GOT3 (cell line): ENCODE measurements around the gene CISD2.
"Not testable (repeated sequence)": the region's sequence is repeated elsewhere in the genome, so short reads cannot be mapped to it uniquely, and the experiment has no call there.

Experiments
- DNase-seq: peaks from one replicate; lab custom pipeline; 2025; ENCODE audit warnings: mixed read lengths; lab: John Stamatoyannopoulos, UW

The CISD2 gene

GRCh38 chr4:102849579-102850104 is 19.1 kb upstream of the CISD2 start:
- no peak for DNase-seq

DNA sequence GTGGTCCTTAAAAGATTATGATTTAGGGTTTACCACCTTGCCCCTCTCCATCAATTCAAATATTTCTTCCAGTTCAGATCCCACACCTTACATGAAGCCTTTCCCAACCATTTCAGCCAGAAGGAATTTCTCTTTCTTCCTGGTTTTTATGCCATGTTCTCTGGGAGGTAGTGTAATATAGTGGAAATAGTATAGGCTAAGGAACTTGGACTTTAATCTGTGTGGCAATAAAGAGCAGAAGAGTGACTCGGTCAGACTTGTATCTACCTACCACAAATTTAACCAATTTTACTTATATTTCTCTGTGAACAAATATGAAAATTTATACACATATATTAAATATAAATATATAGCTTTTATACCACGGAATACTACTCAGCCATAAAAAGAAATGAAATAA is 18.4 kb upstream of the CISD2 start:
- DNase-seq = no peak

- DNase-seq = no peak
Measured at GRCh38 chr4:102858828-102859464, 9.8 kb upstream of the CISD2 start.

- DNase-seq = no peak
Measured at GRCh38 chr4:102860611-102861324, 8.0 kb upstream of the CISD2 start.

DNA sequence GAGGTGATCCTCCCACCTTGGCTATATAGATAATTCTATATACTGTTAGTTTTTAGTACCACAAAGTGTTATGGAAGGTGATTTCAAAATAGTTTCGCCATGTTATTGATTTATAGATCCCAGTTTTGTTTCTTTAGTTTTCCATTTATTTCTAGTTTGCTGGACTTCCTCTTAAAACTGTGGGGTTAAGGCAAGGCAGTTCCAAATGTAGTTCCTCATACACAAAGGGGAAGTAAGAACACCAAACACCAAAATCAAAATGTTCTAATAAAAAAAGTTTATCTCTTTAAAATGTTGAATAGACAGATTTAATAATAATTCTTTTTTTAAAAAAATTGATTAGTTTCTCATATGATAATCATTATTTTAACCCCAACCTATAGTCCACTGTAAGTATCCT is 6.8 kb upstream of the CISD2 start:
- no peak for DNase-seq

DNA sequence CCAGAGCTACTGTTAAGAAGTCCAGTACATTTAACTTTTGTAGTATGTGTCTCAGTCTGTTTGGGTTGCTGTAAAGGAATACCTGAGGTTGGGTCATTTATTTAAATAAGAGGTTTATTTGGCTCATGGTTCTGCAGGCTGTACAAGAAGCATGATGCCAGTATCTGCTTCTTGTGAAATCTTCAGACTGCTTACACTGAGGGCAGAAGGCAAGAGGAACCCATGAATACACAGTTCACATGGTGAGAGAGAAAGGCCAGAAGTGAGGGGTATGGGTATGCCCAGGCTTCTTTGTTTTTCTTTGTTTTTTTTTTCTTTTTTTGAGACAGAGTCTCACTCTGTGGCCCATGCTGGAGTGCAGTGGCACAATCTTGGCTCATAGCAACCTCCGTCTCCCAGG is 6.0 kb upstream of the CISD2 start:
- DNase-seq = no peak

GRCh38 chr4:102865327-102865726 is 3.5 kb upstream of the CISD2 start:
- DNase-seq = not testable (repeated sequence)

DNA sequence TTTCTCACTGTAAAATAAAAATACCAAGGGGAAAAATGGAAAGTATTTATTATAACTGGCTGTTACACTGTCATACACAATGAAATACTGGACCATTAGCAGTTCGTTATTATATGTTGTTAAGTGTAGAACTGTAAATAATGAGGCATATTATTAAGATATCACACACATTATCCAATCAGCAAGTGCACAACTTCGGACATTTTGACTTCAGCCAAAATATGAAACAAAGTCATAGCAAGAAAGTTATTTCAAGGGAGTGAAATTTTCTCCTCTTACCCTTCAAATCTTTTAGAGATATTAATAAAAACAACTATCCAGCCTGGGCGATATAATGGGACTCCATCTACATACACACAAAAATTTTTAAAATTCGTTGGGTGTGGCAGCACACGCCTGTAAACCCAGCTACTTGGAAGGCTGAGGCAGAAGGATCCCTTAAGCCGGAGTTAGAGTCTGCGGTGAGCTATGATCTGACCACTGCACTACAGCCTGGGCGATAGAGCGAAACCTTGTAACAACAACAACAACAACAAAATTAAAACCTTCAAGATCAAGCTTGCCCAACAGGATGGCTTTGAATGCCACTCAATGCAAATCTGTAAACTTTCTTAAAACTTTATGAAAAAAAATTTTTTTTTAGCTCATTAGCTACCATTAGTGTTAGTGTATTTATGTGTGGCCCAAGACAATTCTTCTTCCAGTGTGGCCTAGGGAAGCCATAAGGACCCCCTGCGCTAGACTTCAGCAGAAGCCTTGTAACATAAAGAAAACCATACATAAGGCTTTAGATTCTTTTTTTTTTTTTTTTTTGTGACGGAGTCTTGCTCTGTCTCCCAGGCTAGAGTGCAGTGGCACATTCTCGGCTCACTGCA is 1.3 kb upstream of the CISD2 start:
- no peak for DNase-seq

- DNase-seq = no peak
Measured at GRCh38 chr4:102868153-102868780, 525 bp upstream of the CISD2 start.

GRCh38 chr4:102869569-102870197 is 891 bp downstream of the CISD2 start:
- no peak for DNase-seq

DNA sequence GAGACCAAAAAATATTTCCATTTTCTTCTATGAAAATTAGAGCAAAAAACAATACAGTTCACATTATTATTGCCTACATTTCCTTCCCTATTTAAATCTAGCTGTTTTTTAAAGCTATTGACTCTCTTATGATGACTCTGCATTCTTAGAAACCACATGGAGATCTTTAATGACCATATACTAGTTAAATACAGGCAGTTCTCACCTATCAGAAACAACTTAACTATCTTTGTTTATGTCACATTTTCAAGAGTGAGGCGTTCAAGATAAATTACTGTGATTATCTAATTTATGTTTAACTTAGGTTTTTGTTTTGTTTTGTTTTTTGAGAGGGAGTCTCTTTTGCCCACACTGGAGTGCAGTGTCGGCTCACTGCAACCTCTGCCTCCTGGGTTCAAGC is 3.0 kb downstream of the CISD2 start:
- DNase-seq = no peak

DNA sequence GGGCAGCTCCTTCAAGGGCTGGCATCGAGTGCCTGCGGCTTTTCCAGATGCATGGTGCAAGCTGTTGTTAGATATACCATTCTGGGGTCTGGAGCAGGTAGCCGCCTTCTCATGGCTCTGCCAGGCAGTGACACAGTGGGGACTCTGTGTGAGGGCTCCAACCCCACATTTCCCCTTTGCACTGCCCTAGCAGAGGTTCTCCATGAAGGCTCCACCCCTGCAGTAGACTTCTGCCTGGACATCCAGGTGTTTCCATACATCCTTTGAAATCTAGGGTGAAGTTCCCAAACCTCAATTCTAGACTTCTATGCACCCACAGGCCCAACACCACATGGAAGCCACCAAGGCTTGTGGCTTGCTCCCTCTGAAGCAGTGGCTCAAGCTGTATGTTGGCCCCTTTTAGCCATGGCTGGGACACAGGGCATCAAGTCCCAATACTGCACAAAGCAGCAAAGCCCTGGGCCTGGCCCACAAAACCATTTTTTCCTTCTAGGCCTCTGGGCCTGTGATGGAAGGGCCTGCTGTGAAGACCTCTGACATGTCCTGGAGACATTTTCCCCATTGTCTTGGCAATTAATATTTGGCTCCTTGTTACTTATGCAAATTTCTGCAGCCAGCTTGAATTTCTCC is 8.8 kb downstream of the CISD2 start:
- DNase-seq = not testable (repeated sequence)

- not testable (repeated sequence) for DNase-seq
Measured at GRCh38 chr4:102878349-102878748, 9.6 kb downstream of the CISD2 start.

- no peak for DNase-seq
Measured at GRCh38 chr4:102878901-102879300, 10.1 kb downstream of the CISD2 start.

DNA sequence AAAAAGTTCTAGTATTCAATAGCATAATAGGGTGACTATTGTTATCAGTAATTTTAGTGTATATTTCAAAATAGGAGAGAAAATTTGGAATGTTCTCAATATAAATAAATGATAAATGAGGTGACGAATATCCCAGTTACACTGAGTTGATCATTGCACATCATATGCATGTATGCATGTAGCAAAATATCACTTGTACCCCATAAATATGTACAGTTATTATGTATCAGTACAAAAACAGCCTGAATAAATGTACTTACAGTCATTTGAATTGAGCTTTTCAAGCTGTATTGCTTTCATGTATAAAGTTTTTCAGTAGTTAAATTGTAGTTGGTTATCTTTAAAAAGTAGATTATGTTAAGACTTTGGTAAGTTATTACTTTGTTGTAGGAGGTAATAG is 12.6 kb downstream of the CISD2 start:
- no peak for DNase-seq

DNA sequence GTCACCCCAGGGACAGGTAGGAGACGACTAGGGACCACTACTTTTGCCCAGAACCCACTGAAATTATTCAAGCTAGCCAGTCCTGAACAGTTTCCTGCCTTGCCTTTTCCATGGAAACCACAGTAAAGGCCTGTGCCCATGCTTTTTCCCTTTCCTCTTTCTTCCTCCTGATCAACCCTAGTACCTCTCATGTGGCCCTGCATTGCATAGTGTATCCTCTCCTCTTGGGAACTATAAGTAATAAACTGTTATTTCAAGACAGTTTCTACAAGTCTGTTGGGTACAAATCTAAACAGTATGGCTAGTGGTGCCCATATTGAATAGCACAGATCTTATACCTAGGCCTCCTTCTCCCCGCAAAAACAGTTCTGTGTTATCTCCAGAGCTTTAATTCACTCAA is 14.5 kb downstream of the CISD2 start:
- DNase-seq = no peak

DNA sequence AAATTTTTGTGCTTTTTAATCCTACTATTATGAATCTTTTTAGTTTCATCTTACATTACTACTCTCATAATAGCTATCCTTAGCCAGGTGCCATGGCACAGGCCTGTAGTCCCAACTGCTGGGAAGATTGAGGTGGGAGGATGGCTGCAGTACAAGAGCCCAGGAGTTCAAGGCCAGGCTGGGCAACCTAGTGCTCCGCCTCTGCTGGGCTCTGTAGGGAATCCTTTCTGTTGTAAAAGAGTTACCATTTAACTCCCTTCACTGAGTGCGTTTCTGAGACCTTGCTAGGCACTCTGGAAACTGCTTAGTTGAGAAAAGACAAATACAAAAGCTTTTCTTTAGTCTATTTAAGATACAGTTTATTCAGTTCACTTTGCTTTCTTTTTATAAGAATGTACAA is 19.8 kb downstream of the CISD2 start:
- DNase-seq = not testable (repeated sequence)

- DNase-seq = not testable (repeated sequence)
Measured at GRCh38 chr4:102889866-102890265, 21.1 kb downstream of the CISD2 start.

DNA sequence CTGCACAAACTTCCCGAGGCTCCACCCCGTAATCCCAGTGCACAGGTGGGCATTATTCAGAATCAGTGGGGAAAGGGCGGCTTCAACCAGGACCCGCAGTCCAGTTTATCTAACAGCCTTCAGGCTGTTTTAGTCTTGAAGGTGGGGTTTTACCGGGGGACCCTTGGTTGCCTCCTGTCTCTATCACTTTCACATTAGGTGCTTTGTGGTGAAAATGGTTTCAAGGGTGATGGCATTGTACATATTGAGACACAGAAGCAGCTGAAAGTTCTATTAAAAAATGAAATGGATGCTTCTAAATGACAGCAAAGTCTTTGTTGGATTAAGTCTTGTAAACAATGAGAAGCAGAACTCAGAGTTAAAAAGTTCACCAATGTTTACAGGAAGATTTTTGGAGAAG is 27.8 kb downstream of the CISD2 start:
- DNase-seq = not testable (repeated sequence)

DNA sequence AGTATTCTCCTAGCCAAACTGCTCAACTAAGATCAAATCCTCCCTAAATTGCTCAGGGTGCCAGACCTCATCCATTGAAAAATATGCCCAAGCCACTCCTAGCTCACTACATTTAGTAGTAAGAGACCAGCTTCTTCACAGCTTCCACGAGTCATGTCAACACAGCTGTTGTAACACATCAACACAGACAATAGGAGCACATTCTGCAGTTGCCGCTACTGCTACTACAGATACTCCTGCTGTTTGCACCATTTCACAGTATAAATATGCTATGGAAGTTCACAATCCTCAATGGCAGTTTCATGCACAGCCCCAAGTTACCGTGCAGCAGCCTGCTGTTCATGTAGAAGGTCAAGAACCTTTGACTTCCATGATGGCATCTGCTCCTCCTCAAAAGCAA is 28.8 kb downstream of the CISD2 start:
- DNase-seq = not testable (repeated sequence)

GRCh38 chr4:102901804-102902203 is 33.0 kb downstream of the CISD2 start:
- DNase-seq = no peak
